Naive thymus-derived CD4-positive, alpha-beta T cell (primary cell): ENCODE data around the gene HOXD4. TPM values are rescaled to one million over a fixed set of nuclear protein-coding genes. Genes with fewer than 3 reads are reported as not detected.
A peak's percentile ranks its signal among the peaks of the same experiment; 100 is the strongest.

ENCODE experiments used
- ATAC-seq: fragments of 150-1000 bp; cut with Tn5 transposase; 2 replicates; pipeline ENCODE4 v1.10.0; 2021; ENCODE audit warnings: mild to moderate bottlenecking, moderate library complexity
- CTCF ChIA-PET: fragments of 350-600 bp; sonication (Branson Sonifier 250); formaldehyde crosslinking; loops from one replicate; lab custom pipeline; 2021; ENCODE audit warnings: antibody characterized with exemption; lab: Charles Lee
- POLR2A ChIA-PET: fragments of 350-600 bp; sonication (Branson Sonifier 250); formaldehyde crosslinking; loops from one replicate; lab custom pipeline; 2021; ENCODE audit warnings: antibody characterized with exemption, inconsistent platforms; lab: Charles Lee
- DNase-seq, 9 donors: peaks; one replicate each; pipeline versions ENCODE4 v3.0.0 to v3.0.0-alpha.2; 2020 to 2022; ENCODE audit warnings: mixed read lengths in 1 of 9
- H3K27ac ChIP-seq: one replicate; pipeline ENCODE4 v1.7.0; 2013; ENCODE audit warnings: mild to moderate bottlenecking, low read depth, low read length, moderate library complexity
- H3K27me3 ChIP-seq, 2 donors: one replicate each; pipeline ENCODE4 v1.7.0; 2013; ENCODE audit warnings: low read length in 2 of 2, mild to moderate bottlenecking in 2 of 2, moderate library complexity in 2 of 2; ENCODE audit not compliant: control insufficient read depth in 2 of 2, insufficient read depth in 2 of 2
- H3K36me3 ChIP-seq, 3 experiments: 1 replicate in 2 of 3; 2 replicates in 1 of 3; pipeline ENCODE4 v1.7.0; 2013; ENCODE audit warnings: low read length in 3 of 3, mild to moderate bottlenecking in 3 of 3, moderate library complexity in 1 of 3; ENCODE audit not compliant: insufficient read depth in 3 of 3, control insufficient read depth in 2 of 3
- H3K4me1 ChIP-seq, 2 donors: one replicate each; pipeline ENCODE4 v1.7.0; 2013; ENCODE audit warnings: low read length in 2 of 2, mild to moderate bottlenecking in 2 of 2, moderate library complexity in 1 of 2; ENCODE audit not compliant: control insufficient read depth in 2 of 2, insufficient read depth in 2 of 2
- H3K4me3 ChIP-seq: 2 replicates; pipeline ENCODE4 v1.7.0; 2013; ENCODE audit warnings: mild to moderate bottlenecking, low read length
- H3K9me3 ChIP-seq, 3 experiments: 1 replicate in 2 of 3; 2 replicates in 1 of 3; pipeline ENCODE4 v1.7.0; 2013; ENCODE audit warnings: low read length in 3 of 3; ENCODE audit not compliant: control insufficient read depth in 2 of 3
- H3K27ac Mint-ChIP-seq, 9 donors: one replicate each; pipeline ENCODE4 v1.8.0; 2020 to 2022; ENCODE audit warnings: mixed read lengths in 9 of 9, mild to moderate bottlenecking in 8 of 9, moderate library complexity in 5 of 9, inconsistent platforms in 2 of 9
- H3K27me3 Mint-ChIP-seq, 5 donors: one replicate each; pipeline ENCODE4 v1.8.0; 2021 to 2022; ENCODE audit warnings: mixed read lengths in 5 of 5, mild to moderate bottlenecking in 1 of 5
- H3K36me3 Mint-ChIP-seq, 5 donors: one replicate each; pipeline ENCODE4 v1.8.0; 2020 to 2022; ENCODE audit warnings: mixed read lengths in 5 of 5, mild to moderate bottlenecking in 3 of 5, inconsistent platforms in 1 of 5
- H3K4me1 Mint-ChIP-seq, 7 donors: one replicate each; pipeline ENCODE4 v1.8.0; 2020 to 2022; ENCODE audit warnings: mixed read lengths in 7 of 7, mild to moderate bottlenecking in 3 of 7, inconsistent platforms in 1 of 7
- H3K4me3 Mint-ChIP-seq, 10 donors: one replicate each; pipeline ENCODE4 v1.8.0; 2020 to 2022; ENCODE audit warnings: mild to moderate bottlenecking in 10 of 10, mixed read lengths in 10 of 10, moderate library complexity in 6 of 10, inconsistent platforms in 2 of 10
- H3K9me3 Mint-ChIP-seq, 11 donors: one replicate each; pipeline ENCODE4 v1.8.0; 2020 to 2022; ENCODE audit warnings: mixed read lengths in 11 of 11, mild to moderate bottlenecking in 4 of 11, inconsistent platforms in 1 of 11, moderate library complexity in 1 of 11
- intact Hi-C, 2 donors: fragments of 100-400 bp; cut with micrococcal nuclease; formaldehyde crosslinking; loops; one replicate each; pipeline ENCODE4 v1.15.1; 2023
- polyA plus RNA-seq, 2 donors: library from polyadenylated mRNA; unstranded; fragments of 300-500 nt; fragmentation: Illumina TruSeq; gene quantifications; one replicate each; pipeline ENCODE4 v1.2.3, GENCODE V29; 2021
- total RNA-seq, 6 experiments: library from RNA in 5 of 6; stranded (reverse) in 5 of 6; gene quantifications; 1 replicate in 5 of 6; 2 replicates in 1 of 6; pipeline ENCODE4 v1.2.3 and lab custom pipeline; 2021 to 2026

HOXD4 gene
- total and polyA plus RNA-seq, 7 experiments from 2014 or later: not detected

DNA sequence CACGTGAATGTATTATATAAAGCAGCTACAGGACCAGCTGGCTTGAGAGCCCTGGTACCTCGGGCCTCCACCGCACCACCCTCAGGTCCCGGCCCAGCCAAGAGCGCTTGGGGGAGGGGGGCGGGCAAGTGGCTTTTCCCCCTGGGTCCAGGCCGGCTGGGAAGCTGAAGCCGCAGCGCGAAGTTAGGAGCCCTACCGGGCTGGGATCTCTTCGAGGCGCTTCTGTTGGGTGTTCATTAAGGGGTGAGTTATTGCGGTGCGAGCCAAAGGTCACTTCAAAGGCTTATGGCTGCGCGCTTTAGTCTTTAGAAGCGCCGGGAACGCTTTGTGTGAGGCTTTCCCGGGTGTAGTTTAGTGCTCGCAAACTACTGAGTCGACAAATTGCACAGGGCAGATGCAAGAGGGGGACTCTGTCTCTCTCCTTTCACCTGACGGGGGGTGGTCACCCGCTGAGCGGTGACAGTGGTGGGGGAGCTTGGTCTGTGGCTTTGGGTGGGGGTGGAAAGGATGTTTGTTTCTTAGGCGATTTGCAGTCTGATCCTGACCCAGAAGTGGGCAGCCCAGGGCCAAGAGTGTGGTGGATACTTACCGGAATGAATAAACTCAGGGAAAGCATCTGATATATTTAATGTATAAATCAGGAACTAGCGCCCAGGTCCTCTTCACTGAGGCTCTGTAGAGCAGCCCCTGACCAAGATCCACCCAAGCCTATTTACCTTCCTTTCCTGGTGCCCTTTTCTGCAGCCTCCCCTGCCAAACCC lies 11.7 kb downstream of the HOXD4 start:
- Histone ChIP-seq H3K27ac (no peak overlapping the region), H3K36me3 (no peaks in the 10 kb centered on the region), H3K9me3 (peaks cover 0 to 5% (median 0%) of the 10 kb centered on the region in 3 experiments), H3K27me3 (peaks cover 9 to 46% of the 10 kb centered on the region in 2 donors), H3K4me1 (peaks cover 0 to 6% of the 10 kb centered on the region in 2 donors), H3K4me3 (no peak overlapping the region)
- H3K4me3 Mint-ChIP-seq: peak overlapping the region in 3 of 10 donors; percentile 0 to 69 (median 21)
- peaks cover 0 to 33% (median 6%) of the 10 kb centered on the region in 11 donors for H3K9me3 Mint-ChIP-seq
- DNase-seq (no peak), ATAC-seq (no peak)
- peaks cover 3 to 23% (median 14%) of the 10 kb centered on the region in 7 donors for H3K4me1 Mint-ChIP-seq
- H3K27me3 Mint-ChIP-seq: peaks cover 73 to 95% (median 90%) of the 10 kb centered on the region in 5 donors
- intact Hi-C loops: loop anchor here in 1 of 2 donors (2.0 to 10.0 kb wide), 3 partner anchors 51 to 1828 kb away; partner anchors contain the start of gene SP9
- ChIA-PET POLR2A (no interaction called here), CTCF (no interaction called here)
- H3K36me3 Mint-ChIP-seq: peaks cover 0 to 8% (median 2%) of the 10 kb centered on the region in 5 donors
- peak overlapping the region in 2 of 9 donors; percentile 22 to 73 for H3K27ac Mint-ChIP-seq

DNA sequence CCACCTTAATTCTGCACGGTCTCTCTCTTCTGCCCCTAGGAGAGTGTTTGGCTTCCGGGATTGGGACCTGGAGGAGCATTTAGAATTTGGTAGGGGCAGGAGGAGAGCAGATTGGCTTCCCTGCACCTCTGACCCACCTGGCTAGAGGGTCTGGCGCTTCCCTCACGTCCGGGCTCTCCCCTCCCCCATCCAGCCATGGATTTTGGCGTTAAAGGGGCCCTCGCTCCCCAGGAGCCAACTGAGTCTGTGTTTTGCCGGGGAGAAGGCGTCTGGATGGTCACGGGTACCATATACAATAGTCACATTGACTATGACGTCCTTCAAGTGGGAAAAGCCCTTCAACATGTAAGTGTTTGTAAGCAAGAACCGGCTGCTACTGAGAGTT lies 12.3 kb downstream of the HOXD4 start:
- H3K4me1 ChIP-seq: peaks cover 0 to 6% of the 10 kb centered on the region in 2 donors
- DNase-seq (no peak), ATAC-seq (no peak)
- intact Hi-C loops: loop anchor here in 1 of 2 donors (2.0 to 10.0 kb wide), 3 partner anchors 51 to 1829 kb away; partner anchors contain the start of gene SP9
- H3K27me3 Mint-ChIP-seq: peaks cover 71 to 93% (median 90%) of the 10 kb centered on the region in 5 donors
- peaks cover 0 to 8% (median 0%) of the 10 kb centered on the region in 5 donors for H3K36me3 Mint-ChIP-seq
- CTCF ChIA-PET: no interaction called here
- peaks cover 5 to 42% of the 10 kb centered on the region in 2 donors for H3K27me3 ChIP-seq
- no peaks in the 10 kb centered on the region for H3K36me3 ChIP-seq
- H3K9me3 Mint-ChIP-seq: peaks cover 0 to 33% (median 6%) of the 10 kb centered on the region in 11 donors
- peaks cover 0 to 5% (median 0%) of the 10 kb centered on the region in 3 experiments for H3K9me3 ChIP-seq
- POLR2A ChIA-PET: no interaction called here
- H3K4me3 Mint-ChIP-seq: peak overlapping the region in 3 of 10 donors; percentile 0 to 69 (median 27)
- no peak overlapping the region for H3K27ac ChIP-seq
- no peak overlapping the region for H3K4me3 ChIP-seq
- H3K27ac Mint-ChIP-seq: peak overlapping the region in 3 of 9 donors; percentile 22 to 73 (median 66)
- H3K4me1 Mint-ChIP-seq: peaks cover 3 to 18% (median 9%) of the 10 kb centered on the region in 7 donors

GRCh38 chr2:176164201-176164600 lies 12.9 kb downstream of the HOXD4 start:
- intact Hi-C loops: loop anchor here in 1 of 2 donors (5.0 to 10.0 kb wide), 2 partner anchors 52 to 1829 kb away; partner anchors contain the start of gene SP9
- ATAC-seq: no peak
- H3K27ac Mint-ChIP-seq: peak overlapping the region in 3 of 9 donors; percentile 25 to 73 (median 66)
- Histone ChIP-seq H3K4me3 (no peak overlapping the region), H3K27me3 (peaks cover 5 to 42% of the 10 kb centered on the region in 2 donors), H3K36me3 (no peaks in the 10 kb centered on the region), H3K9me3 (peaks cover 0 to 5% (median 0%) of the 10 kb centered on the region in 3 experiments), H3K4me1 (peaks cover 0 to 6% of the 10 kb centered on the region in 2 donors), H3K27ac (no peak overlapping the region)
- no peak for DNase-seq
- peaks cover 3 to 18% (median 9%) of the 10 kb centered on the region in 7 donors for H3K4me1 Mint-ChIP-seq
- peaks cover 71 to 96% (median 89%) of the 10 kb centered on the region in 5 donors for H3K27me3 Mint-ChIP-seq
- CTCF ChIA-PET: no interaction called here
- peak overlapping the region in 6 of 10 donors; percentile 27 to 69 (median 49) for H3K4me3 Mint-ChIP-seq
- POLR2A ChIA-PET: no interaction called here
- H3K9me3 Mint-ChIP-seq: peaks cover 0 to 33% (median 6%) of the 10 kb centered on the region in 11 donors
- H3K36me3 Mint-ChIP-seq: peaks cover 0 to 8% (median 0%) of the 10 kb centered on the region in 5 donors

- peaks cover 0 to 5% (median 0%) of the 10 kb centered on the region in 3 experiments for H3K9me3 ChIP-seq
- ChIA-PET POLR2A (no interaction called here), CTCF (no interaction called here)
- H3K27ac Mint-ChIP-seq: peak overlapping the region in 2 of 9 donors; percentile 66 to 76
- H3K4me1 ChIP-seq: peaks cover 0 to under 1% of the 10 kb centered on the region in 2 donors
- peaks cover 3 to 17% (median 9%) of the 10 kb centered on the region in 7 donors for H3K4me1 Mint-ChIP-seq
- no peak for DNase-seq
- intact Hi-C loops: loop anchor here in 1 of 2 donors (5.0 to 10.0 kb wide), 2 partner anchors 52 to 1830 kb away; partner anchors contain the start of gene SP9
- H3K4me3 Mint-ChIP-seq: peak overlapping the region in 6 of 10 donors; percentile 25 to 69 (median 48)
- H3K36me3 ChIP-seq: no peaks in the 10 kb centered on the region
- peaks cover 0 to 8% (median 0%) of the 10 kb centered on the region in 5 donors for H3K36me3 Mint-ChIP-seq
- peaks cover 5 to 47% of the 10 kb centered on the region in 2 donors for H3K27me3 ChIP-seq
- H3K4me3 ChIP-seq: no peak overlapping the region
- ATAC-seq: no peak
- H3K27me3 Mint-ChIP-seq: peaks cover 77 to 96% (median 89%) of the 10 kb centered on the region in 5 donors
- peaks cover 0 to 33% (median 6%) of the 10 kb centered on the region in 11 donors for H3K9me3 Mint-ChIP-seq
- no peak overlapping the region for H3K27ac ChIP-seq
Measured at GRCh38 chr2:176164611-176165369, 13.4 kb downstream of the HOXD4 start.

DNA sequence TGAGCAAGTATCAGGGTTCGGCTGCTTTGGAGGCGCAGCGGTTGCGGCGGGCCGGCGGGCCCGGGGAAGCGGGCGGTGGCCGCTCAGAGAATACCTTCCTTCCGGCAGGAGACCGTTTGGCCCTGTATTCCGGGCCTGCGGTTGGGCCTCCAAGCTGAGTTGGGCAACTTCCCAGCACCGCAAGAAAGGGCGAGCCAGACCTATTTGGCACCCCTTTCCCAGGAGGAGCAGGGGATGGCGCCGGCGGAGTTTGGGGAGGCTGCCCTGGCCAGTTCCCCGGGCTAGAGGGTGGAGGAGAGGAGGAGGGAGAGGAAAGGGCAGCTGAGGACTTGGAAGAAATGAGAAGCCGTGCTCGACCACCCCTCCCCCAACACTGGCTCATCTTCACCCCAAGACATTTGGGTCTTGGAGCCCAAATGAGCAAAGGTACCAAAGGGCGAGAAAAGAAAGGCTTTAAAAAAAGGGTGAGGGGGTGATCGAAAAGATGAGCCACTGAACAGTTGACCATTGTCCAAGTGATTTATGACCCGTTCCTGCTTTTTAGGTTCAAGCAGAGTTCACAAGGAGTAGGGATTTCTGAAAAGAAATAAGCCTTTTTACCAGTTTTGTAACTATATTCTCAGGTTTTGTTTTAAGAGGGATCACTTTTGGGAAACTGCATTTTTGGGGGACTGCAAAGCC lies 14.2 kb downstream of the HOXD4 start:
- no peak overlapping the region for H3K27ac ChIP-seq
- no peak overlapping the region for H3K4me3 ChIP-seq
- ChIA-PET CTCF (no interaction called here), POLR2A (no interaction called here)
- Mint-ChIP-seq H3K9me3 (peaks cover 0 to 33% (median 6%) of the 10 kb centered on the region in 11 donors), H3K4me3 (peak overlapping the region in 3 of 10 donors; percentile 16 to 61 (median 40)), H3K27ac (peak overlapping the region in 1 of 9 donors; percentile 76), H3K27me3 (peaks cover 80 to 99% (median 89%) of the 10 kb centered on the region in 5 donors), H3K36me3 (peaks cover 0 to 8% (median 0%) of the 10 kb centered on the region in 5 donors), H3K4me1 (peaks cover 3 to 17% (median 9%) of the 10 kb centered on the region in 7 donors)
- H3K4me1 ChIP-seq: no peaks in the 10 kb centered on the region
- no peak for ATAC-seq
- H3K27me3 ChIP-seq: peaks cover 3 to 50% of the 10 kb centered on the region in 2 donors
- no peaks in the 10 kb centered on the region for H3K36me3 ChIP-seq
- intact Hi-C loops: loop anchor here in 1 of 2 donors (10.0 kb wide), 1 partner anchor 1831 kb away; the partner anchor contains the start of gene SP9
- H3K9me3 ChIP-seq: peaks cover 0 to 5% (median 0%) of the 10 kb centered on the region in 3 experiments
- DNase-seq: no peak
